Measurements from ENCODE around the gene GRSF1.

- TF ChIP-seq, protein P1, sequence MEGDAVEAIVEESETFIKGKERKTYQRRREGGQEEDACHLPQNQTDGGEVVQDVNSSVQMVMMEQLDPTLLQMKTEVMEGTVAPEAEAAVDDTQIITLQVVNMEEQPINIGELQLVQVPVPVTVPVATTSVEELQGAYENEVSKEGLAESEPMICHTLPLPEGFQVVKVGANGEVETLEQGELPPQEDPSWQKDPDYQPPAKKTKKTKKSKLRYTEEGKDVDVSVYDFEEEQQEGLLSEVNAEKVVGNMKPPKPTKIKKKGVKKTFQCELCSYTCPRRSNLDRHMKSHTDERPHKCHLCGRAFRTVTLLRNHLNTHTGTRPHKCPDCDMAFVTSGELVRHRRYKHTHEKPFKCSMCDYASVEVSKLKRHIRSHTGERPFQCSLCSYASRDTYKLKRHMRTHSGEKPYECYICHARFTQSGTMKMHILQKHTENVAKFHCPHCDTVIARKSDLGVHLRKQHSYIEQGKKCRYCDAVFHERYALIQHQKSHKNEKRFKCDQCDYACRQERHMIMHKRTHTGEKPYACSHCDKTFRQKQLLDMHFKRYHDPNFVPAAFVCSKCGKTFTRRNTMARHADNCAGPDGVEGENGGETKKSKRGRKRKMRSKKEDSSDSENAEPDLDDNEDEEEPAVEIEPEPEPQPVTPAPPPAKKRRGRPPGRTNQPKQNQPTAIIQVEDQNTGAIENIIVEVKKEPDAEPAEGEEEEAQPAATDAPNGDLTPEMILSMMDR (conservative IDR thresholded peaks at IDR 0.05) = no peak
- no peak for TF ChIP-seq ZFX (IDR thresholded peaks at IDR 0.05)
Observed at GRCh38 chr4:70885174-70885573, 45.5 kb upstream of the GRSF1 start.
